MCF 10A (cell line): Measurements from ENCODE around the gene PGLYRP1. TPM values are rescaled to one million over a fixed set of nuclear protein-coding genes. Genes with fewer than 3 reads are reported as not detected.
A peak's percentile ranks its signal among the peaks of the same experiment; 100 is the strongest.

Source experiments
- BruUV-seq: library from RNA; stranded (reverse); fragments of 400-500 nt; replicated peaks from 2 replicates; lab custom pipeline; 2021; lab: Mats Ljungman, UMichigan
- CTCF ChIA-PET: fragments of 300-600 bp; sonication (Branson Sonifier 250); formaldehyde crosslinking; extraction: SDS; loops from one replicate; lab custom pipeline; 2021; ENCODE audit warnings: antibody characterized with exemption, inconsistent platforms; lab: Yijun Ruan, JAX
- POLR2A ChIA-PET: fragments of 300-600, 350-650 bp; sonication (Branson Sonifier 250); formaldehyde crosslinking; extraction: SDS; loops from one replicate; lab custom pipeline; 2020; ENCODE audit warnings: antibody characterized with exemption, inconsistent platforms; lab: Yijun Ruan, JAX
- DNase-seq: peaks from one replicate; pipeline ENCODE4 v3.0.0-alpha.2; 2018; ENCODE audit not compliant: unreplicated experiment
- H3K27ac Mint-ChIP-seq: one replicate; pipeline ENCODE4 v1.8.0; 2022; ENCODE audit warnings: mild to moderate bottlenecking, low read depth, mixed read lengths; ENCODE audit not compliant: unreplicated experiment
- H3K27me3 Mint-ChIP-seq: one replicate; pipeline ENCODE4 v1.8.0; 2022; ENCODE audit warnings: mixed read lengths; ENCODE audit not compliant: insufficient read depth, unreplicated experiment
- H3K36me3 Mint-ChIP-seq: one replicate; pipeline ENCODE4 v1.8.0; 2022; ENCODE audit warnings: mild to moderate bottlenecking, moderate library complexity, mixed read lengths; ENCODE audit not compliant: insufficient read depth, unreplicated experiment
- H3K4me1 Mint-ChIP-seq: one replicate; pipeline ENCODE4 v1.8.0; 2022; ENCODE audit warnings: mixed read lengths; ENCODE audit not compliant: insufficient read depth, unreplicated experiment
- H3K4me3 Mint-ChIP-seq: one replicate; pipeline ENCODE4 v1.8.0; 2022; ENCODE audit warnings: mild to moderate bottlenecking, moderate library complexity, mixed read lengths; ENCODE audit not compliant: unreplicated experiment
- H3K9me3 Mint-ChIP-seq: one replicate; pipeline ENCODE4 v1.8.0; 2022; ENCODE audit warnings: mixed read lengths; ENCODE audit not compliant: unreplicated experiment
- intact Hi-C: fragments of 100-400 bp; cut with micrococcal nuclease; formaldehyde crosslinking; loops from 2 replicates; pipeline ENCODE4 v1.14.1; 2022
- total RNA-seq: library from RNA; stranded (reverse); gene quantifications from 2 replicates; pipeline ENCODE4 v1.2.3, GENCODE V29; 2022
- TF ChIP-seq, protein P1 (sequence below): fragments of 200-600 bp; IDR thresholded peaks from one replicate; pipeline ENCODE4 v1.8.0; 2022; ENCODE audit warnings: antibody characterized with exemption, mild to moderate bottlenecking; ENCODE audit not compliant: unreplicated experiment

Gene PGLYRP1
- total RNA-seq, 1 experiment from 2014 or later: not detected

DNA sequence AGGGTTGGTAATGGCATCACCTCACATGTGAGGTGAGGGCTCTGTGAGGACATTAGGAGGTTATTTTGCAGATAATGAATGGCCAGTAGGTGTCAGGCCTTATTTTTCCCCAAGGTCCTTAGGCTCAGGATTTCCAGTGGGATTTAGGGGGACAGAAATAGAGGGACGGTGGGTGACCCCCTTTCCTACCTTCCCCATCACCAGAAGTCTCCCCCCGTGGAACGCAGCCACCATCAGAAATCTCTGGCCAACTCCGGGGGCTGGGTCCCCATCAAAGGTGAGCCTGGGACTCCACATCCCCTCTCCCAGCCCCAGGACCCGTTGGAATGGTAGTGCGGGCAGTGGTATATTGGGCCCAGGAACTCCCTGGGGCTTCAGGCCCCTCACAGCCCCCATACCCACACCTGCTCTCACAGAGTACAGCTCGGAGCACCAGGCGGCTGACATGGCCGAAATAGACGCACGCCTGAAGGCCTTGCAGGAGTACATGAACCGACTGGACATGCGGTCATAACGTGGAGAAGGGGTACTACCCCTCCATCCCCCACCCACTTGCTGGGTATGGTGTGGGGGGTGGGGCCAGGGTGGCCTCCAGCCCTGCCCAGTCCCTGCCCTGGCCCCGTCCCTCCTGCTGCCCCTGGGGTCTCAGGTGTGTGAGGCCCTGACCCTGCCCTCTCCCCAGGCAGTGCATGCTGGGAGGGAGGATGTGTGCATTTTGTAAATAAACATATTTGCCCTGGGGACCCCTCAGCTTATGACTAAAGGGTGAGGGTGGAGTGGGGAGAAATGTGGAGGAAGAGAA lies 4.8 kb downstream of the PGLYRP1 start:
- DNase-seq: no peak
- intact Hi-C loops: no loop called here
- Mint-ChIP-seq H3K4me3 (no peak overlapping the region), H3K36me3 (peaks cover 25% of the 10 kb centered on the region), H3K9me3 (no peaks in the 10 kb centered on the region), H3K27me3 (no peaks in the 10 kb centered on the region), H3K4me1 (peaks cover 31% of the 10 kb centered on the region), H3K27ac (no peak overlapping the region)
- ChIA-PET CTCF (interaction anchor here (0.7 to 4.9 kb wide), 7 partner anchors 11 to 174 kb away, joined by 3 to 33 read pairs (median 4); no protein-coding TSS in a partner anchor), POLR2A (interaction anchor here (1.1 kb wide), 2 partner anchors 13 to 23 kb away, joined by 3 read pairs; partner anchors contain the start of gene CCDC61)
- no TSS peak for BruUV-seq
- TF ChIP-seq, protein P1, sequence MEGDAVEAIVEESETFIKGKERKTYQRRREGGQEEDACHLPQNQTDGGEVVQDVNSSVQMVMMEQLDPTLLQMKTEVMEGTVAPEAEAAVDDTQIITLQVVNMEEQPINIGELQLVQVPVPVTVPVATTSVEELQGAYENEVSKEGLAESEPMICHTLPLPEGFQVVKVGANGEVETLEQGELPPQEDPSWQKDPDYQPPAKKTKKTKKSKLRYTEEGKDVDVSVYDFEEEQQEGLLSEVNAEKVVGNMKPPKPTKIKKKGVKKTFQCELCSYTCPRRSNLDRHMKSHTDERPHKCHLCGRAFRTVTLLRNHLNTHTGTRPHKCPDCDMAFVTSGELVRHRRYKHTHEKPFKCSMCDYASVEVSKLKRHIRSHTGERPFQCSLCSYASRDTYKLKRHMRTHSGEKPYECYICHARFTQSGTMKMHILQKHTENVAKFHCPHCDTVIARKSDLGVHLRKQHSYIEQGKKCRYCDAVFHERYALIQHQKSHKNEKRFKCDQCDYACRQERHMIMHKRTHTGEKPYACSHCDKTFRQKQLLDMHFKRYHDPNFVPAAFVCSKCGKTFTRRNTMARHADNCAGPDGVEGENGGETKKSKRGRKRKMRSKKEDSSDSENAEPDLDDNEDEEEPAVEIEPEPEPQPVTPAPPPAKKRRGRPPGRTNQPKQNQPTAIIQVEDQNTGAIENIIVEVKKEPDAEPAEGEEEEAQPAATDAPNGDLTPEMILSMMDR: no peak

DNA sequence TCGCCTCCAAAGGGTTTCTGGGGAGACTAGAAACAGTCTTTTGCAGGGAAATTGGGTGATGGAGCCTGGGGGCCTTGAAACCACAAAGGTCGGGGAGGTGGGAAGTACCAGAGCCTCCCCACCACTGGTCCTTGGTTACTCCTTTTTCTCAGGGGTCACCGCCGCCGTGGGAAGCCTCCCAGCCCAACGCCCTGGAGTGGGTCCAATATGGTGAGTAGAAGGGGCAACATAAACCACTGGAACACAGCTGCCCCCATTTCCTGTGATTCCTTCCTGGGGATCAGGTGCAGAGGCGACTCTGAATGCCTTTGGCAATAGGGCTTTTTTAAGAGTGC lies 5.8 kb downstream of the PGLYRP1 start:
- ChIA-PET CTCF (interaction anchor here (0.6 to 4.9 kb wide), 16 partner anchors 11 to 358 kb away, joined by 3 to 33 read pairs (median 4); no protein-coding TSS in a partner anchor), POLR2A (interaction anchor here (0.7 to 1.1 kb wide), 4 partner anchors 12 to 154 kb away, joined by 3 to 4 read pairs (median 3); partner anchors contain the start of genes IRF2BP1 and SYMPK)
- Mint-ChIP-seq H3K27me3 (no peaks in the 10 kb centered on the region), H3K27ac (no peak overlapping the region), H3K4me3 (peak overlapping the region; percentile 74), H3K9me3 (no peaks in the 10 kb centered on the region), H3K4me1 (peaks cover 30% of the 10 kb centered on the region), H3K36me3 (peaks cover 23% of the 10 kb centered on the region)
- TF ChIP-seq, protein P1: no peak
- DNase-seq: no peak
- intact Hi-C loops: no loop called here
- BruUV-seq: no TSS peak

DNA sequence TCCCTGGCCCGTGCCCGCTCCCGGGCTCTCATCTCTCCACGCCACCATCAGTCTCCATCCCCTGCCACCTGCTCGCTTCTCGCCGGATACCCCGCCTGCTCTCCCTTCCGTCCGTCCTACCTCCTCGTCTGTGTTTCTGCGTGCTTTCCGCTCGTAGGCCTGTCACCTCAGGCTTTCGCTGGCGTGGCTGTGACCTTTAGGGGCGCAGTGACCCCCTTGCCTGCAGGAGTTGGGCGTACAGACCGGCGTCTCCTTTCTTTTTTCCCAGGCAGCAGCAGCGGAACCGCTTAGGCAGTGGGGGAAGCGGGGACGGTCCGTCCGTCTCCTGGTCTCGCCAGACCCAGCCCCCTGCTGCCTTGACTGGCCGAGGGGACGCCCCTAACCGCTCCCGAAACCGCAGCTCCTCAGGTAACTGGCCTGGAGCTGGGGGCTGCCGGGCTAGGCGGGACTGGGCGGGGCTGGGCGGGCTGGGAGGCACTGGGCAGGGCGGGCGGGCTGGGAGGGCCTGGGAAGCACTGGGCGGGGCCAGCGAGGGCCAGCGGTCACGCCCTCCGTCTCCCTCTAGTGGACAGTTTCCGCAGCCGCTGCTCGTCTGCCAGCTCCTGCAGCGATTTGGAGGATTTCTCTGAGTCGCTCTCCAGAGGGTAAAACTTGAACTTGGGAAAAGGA lies 6.3 kb downstream of the PGLYRP1 start:
- H3K4me3 Mint-ChIP-seq: peak overlapping the region; percentile 74
- H3K27me3 Mint-ChIP-seq: no peaks in the 10 kb centered on the region
- peaks cover 18% of the 10 kb centered on the region for H3K36me3 Mint-ChIP-seq
- no peaks in the 10 kb centered on the region for H3K9me3 Mint-ChIP-seq
- ChIA-PET POLR2A (interaction anchor here (0.7 to 1.1 kb wide), 4 partner anchors 11 to 154 kb away, joined by 3 to 4 read pairs (median 3); partner anchors contain the start of genes IRF2BP1 and SYMPK), CTCF (interaction anchor here (0.5 to 4.9 kb wide), 17 partner anchors 9 to 358 kb away, joined by 3 to 33 read pairs (median 3); no protein-coding TSS in a partner anchor)
- no TSS peak for BruUV-seq
- peaks cover 25% of the 10 kb centered on the region for H3K4me1 Mint-ChIP-seq
- H3K27ac Mint-ChIP-seq: no peak overlapping the region
- TF ChIP-seq, protein P1: peak; percentile 80
- DNase-seq: peak; percentile 82
- intact Hi-C loops: no loop called here
